M059J (cell line): ENCODE measurements around the gene RAB11B. TPM values are rescaled to one million over a fixed set of nuclear protein-coding genes. Genes with fewer than 3 reads are reported as not detected.
"Not testable (repeated sequence)": the region's sequence is repeated elsewhere in the genome, so short reads cannot be mapped to it uniquely, and the experiment has no call there.

Experiments
- DNase-seq: peaks from one replicate; pipeline ENCODE4 v3.0.0-alpha.2; 2012; ENCODE audit warnings: low read depth
- total RNA-seq: library from RNA; depleted of rRNA; stranded (reverse); fragments of >200 nt; shearing (Covaris generic); gene quantifications from 2 replicates; pipeline ENCODE4 v1.2.3, GENCODE V29; 2014; rRNA removed

Gene RAB11B
- total RNA-seq, 1 experiment from 2014 or later: 16.5 TPM

DNA sequence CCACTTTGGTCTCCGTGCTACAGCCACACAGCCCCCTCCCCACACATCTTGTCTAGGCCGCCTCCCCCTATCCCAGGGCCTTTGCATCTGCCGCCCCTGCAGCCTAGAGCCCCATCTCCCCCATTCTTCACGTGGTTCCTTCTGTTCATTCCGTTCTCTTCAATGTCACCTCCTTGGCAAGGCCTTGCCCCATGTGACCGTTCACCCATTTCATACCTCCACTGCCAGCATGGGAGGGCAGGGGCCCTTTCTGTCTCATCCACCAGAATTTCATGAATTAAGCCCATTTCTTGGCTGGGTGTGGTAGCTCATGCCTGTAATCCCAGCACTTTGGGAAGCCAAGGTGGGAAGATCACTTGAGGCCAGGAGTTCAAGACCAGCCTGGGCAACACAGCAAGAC is 38.9 kb downstream of the RAB11B start:
- no peak for DNase-seq

DNA sequence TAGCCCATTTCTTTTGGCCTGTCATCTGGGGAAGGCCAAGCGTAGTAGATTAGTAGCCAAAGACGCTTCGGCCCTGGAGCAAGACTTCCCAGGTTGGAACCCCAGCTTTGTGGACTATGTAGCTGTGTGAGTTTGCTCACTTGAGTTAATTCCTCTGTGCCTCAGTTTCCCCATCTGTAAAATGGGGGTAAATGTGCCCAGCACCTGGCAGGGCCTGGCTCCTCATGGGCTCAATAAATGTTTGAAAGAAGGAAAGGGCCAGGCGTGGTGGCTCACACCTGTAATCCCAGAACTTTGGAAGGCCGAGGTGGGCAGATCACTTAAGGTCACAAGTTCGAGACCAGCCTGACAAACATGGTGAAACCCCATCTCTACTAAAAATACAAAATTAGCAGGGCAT is 39.7 kb downstream of the RAB11B start:
- no peak for DNase-seq

DNA sequence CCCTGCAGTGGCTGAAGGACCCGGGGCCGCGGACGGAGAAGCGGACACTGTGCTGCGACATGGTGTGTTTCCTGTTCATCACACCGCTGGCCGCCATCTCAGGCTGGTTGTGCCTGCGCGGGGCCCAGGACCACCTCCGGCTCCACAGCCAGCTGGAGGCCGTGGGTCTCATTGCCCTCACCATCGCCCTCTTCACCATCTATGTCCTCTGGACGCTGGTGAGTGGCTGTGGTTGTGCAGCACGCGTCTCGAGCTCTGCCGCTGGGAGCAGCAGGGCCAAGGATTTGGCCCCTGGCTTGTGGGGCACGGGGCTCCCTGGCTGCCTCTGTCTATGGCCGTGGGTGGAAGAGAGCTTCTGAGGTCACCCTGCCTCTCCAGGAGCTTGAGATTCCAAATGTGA is 40.5 kb downstream of the RAB11B start:
- no peak for DNase-seq

DNA sequence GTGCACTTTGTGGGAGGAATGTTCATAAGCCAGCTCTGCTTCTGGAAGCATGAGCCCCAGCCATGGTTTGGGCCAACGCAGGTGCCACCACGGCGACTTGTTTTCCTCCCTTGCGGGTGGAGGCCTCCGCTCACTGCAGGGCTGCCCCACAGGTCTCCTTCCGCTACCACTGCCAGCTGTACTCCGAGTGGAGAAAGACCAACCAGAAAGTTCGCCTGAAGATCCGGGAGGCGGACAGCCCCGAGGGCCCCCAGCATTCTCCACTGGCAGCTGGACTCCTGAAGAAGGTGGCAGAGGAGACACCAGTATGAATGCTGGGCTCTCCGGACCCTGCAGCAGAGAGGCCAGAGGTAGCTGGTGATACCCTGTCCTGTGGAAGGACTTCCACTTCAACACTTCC is 48.1 kb downstream of the RAB11B start:
- DNase-seq: no peak

DNA sequence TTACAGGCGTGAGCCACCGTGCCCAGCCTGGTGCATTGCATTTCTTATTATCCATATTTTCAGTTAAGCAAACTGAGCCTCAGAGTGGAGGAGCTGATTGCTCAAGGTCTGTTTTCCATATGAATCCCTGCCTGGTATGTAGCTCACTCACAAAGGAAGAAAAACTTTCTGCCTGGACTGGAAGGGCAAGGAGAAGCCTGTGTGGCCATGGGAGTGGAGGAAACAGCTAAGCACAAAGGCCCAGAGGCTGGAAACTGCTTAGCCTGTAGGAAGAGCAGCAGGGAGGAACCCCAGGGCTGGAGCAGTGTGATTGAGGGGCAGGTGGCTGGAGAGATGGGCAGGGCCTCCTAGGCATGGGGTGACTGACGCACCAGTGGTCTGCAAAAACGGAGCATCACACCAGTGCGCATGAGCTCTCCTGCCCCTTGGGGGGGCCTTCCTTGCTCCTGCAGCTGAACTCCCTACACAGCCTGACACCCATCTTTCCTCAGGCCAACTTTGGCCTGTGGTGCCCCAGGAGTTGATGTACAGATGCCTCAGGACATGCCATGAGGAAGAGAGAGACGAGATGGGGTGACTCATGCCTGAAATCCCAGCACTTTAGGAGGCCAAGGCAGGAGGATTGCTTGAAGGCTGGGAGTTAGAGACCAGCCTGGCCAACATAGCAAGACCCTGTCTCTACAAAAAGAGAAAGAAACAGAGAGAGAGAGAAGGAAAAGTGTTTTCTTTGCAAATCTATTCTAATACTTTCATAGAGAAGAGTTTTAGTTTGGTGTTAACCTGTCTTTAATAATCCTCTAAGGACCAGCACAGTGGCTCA is 51.8 kb downstream of the RAB11B start:
- DNase-seq: no peak

DNA sequence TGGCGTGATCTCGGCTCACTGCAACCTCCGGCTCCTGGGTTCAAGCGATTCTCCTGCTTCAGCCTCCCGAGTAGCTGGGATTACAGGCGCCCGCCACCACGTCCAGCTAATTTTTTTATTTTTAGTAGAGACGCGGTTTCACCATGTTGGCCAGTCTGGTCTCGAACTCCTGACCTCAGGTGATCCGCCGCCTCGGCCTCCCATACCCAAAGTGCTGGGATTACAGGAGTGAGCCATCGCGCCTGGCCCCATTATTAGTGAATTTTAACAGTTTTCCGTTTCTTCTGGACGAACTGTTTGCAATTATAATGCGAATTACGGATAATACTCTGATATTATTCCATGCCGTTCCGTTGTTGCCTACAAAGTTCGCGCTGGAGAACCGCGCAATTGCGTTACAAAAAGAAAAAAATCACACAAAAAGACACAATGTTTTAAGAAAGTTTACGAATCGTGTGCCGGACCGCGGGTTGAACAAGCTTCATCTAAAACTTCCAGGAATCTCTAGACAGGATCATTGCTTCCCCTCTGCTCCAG is 54.0 kb downstream of the RAB11B start:
- not testable (repeated sequence) for DNase-seq

DNA sequence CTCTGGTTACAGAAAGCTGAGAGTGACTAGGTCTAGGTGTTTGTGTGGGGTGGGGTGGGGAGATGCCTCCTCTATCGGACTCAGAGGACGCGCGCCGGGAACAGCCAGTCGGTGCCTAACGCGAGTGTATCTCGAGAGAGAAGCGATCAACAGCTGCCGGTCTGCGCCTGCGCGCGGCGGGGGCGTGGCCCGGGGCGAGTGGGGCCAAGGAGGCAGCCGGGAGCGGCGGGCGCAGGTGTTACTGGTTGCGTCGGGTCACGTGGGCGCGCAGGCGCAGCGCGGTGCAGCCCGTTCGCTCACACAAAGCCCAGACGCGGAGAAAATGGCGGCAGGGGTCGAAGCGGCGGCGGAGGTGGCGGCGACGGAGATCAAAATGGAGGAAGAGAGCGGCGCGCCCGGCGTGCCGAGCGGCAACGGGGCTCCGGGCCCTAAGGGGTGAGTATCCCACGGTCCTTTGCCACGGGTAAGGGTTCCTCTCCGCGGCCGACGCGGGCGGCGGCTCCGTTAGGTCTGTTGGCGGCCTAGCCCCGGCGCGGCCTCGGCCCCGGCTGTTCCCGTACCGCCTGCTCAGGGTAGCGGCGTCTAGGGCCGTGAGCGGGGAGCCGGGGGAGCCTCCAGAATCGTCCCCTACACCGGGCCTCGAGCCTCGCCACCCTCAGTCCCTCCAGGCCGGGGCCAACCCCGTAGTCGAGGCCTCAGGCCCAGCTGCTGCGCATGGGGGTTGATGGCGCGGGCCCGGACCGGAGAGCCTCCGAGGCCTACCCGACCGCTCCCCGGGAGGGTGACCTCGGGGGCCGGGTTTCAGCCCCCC is 54.7 kb downstream of the RAB11B start, which contains the start of gene HNRNPM:
TSS of gene HNRNPM (plus strand) at position 299 of the 811 bp plus-strand sequence. CDS start at position 323, 24 bp downstream.
- peak; percentile 98 for DNase-seq

DNA sequence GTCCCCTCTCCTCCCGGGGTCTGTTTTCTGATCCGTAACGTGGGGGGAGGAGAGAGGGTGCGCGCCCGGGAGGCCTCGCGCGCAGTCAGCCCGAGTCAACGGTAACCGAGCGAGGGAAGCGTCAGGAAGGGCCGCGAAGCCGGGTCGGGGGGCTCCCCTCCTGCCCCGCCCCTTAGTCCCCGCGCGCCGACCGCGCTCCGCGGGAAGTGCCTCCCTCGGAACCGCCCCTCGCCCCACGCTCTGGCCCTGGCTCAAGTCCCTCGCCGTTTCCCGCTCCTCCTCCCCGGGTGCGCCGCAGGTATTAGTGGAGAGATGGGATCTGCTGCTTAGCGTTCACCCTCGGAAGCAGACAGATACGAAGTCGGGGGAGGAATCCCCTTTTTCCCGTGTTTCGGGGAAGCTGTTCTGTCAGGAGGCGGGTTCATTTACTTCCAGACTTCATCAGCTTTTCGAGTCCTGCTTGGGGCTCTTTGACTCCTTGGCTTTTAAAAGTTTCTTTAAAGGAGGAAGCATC is 55.4 kb downstream of the RAB11B start:
- DNase-seq: peak; percentile 51

DNA sequence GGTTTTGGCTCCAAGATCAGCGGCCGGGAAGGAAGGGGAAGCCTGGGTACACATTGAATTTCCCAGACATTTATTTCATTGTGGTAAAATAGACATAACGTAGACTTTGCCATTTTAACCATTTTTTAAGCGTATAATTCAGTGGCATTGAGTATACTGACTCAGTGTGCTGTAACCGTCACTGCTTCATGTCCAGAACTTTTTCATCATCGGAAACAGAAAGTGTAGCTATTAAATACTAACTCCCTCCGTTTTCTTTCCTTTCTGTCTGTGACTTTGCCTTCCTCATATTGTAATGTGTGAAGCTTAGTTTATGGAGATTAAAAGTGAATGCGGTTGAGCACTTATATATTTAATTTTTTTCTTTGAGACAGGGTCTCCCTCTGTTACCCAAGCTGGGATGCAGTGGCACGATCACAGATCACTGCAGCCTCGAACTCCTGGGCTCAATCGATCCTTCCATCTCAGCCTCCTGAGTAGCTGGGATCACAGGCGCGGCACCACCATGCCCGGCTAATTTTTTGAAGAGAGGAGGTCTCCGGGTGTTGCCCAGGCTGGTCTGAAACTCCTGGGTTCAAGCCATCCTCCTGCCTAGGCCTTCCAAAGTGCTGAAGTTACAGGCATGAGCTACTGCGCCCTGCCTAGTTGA is 56.0 kb downstream of the RAB11B start:
- DNase-seq: no peak

DNA sequence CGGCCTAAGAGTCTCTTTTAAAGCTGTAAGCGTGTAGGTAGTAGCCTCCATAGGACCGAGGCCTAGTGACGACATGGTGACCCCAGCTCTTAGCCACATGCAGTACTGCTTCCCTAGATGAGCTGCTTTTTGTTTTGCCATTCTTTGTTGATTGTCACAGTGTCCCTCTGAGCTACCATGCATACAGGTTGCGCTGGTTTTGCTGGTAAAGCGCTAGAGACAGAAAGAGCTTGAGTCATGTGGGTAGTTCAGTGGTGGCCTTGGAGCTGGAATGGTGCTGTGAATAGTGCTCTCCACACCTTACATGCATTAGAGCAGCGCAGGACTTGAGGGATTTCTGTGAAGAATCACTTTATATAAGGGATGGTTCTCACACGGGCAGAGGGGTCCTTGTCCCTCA is 59.7 kb downstream of the RAB11B start:
- no peak for DNase-seq

DNA sequence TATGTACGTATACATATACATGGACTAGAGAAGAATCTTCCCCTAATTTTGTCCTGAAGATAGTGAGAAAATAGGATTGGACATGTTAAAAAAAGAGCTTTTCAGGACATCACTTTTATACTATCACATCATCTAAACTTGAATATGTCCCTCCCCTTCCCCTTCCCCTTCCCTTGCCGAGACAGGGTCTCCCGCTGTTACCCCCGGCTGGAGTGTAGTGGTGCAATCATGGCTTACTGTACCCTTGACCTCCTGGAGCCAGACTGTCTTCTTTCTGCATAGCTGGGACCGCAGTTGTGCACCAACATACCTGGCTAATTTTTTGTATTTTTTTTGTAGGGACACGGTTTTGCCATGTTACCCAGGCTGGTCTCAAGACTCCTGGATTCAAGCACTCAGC is 61.2 kb downstream of the RAB11B start:
- DNase-seq: no peak

DNA sequence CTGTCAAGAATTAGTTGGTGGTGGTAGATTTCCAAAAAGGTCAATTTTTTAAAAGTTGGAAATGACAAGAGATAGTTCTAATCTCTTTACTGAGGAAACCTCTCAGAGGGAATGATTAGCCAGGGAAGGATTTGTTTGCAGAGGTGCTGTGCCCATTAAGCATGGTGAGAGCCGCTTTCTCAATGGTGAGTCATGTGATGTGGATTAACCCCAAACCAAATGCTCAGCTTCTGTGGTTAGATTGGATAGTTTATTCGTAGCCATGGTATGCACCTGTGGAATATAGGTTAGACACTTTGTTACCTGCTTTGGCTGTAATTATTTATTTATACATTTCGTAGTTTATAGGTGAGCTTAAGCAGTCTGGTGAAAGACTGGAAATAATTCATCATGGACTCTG is 61.7 kb downstream of the RAB11B start:
- DNase-seq: peak; percentile 84

DNA sequence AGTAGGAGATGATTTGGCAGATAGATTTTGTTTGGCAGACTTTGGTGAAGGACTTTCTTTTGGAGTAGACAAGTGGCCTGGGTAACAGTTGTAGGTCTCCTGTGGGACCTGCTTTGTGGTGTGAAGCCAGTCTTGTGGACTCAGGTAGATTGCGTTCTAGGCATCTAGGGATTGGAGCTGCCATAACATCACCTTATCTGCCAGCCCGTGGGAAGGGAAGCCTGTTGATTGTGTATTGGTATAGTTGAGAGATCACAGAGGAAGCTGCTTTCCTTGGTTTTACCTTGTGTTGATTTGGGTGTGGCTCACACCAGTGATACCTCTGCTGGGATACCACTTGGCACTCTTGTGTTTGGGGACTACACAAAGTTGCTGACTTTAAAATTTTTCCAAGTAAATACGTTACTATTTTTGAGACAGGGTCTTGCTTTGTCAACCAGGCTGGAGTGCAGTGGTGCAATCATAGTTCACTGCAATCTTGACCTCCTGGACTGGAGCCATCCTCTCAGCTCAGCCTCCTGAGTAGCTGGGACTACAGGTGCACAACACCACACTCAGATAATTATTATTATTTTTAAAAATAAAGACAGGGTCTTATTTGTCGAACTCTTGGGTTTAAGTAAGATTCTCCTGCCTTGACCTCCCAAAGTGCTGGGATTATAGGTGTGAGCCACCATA is 62.4 kb downstream of the RAB11B start:
- DNase-seq: no peak

DNA sequence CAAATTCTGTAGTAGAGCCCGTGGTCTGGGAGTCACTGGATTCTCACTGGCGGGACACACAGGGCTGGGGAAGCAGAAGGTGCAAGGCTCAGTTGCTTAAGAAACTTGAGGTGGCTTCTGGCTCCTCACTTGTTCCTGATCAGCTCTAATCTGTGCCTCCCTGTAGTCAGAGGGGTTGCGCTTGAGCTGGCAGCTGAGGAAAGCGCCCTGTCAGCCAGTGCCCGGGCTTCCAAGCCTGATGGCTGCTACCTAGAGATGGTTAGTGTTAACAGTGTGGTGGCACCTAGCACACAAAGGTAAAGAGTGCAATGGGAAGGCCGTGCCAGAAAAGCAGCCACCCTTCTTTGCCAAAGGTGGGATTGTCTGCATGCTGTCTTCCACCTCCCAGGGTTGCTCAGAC is 63.5 kb downstream of the RAB11B start:
- no peak for DNase-seq

Other genes with a start within 250 kb of the RAB11B start
- gene FBN3, start 240.8 kb upstream of the RAB11B start, total RNA-seq: not detected in 2 replicates
- 2.1 and 3.6 TPM in 2 replicates for gene CERS4, start 181.0 kb upstream of the RAB11B start, total RNA-seq
- gene CD320, start 82.0 kb upstream of the RAB11B start, total RNA-seq: 207 and 214 TPM in 2 replicates
- 51.6 and 63.0 TPM in 2 replicates for gene NDUFA7, start 69.0 kb upstream of the RAB11B start, total RNA-seq
- gene RPS28, start 68.9 kb upstream of the RAB11B start, total RNA-seq: 179 and 238 TPM in 2 replicates
- gene KANK3, start 47.1 kb upstream of the RAB11B start, total RNA-seq: 0.74 TPM in 1 of 2 replicates, not detected in the other
- 0.27 and 0.91 TPM in 2 replicates for gene ANGPTL4, start 26.2 kb upstream of the RAB11B start, total RNA-seq
- gene MARCHF2, start 22.9 kb downstream of the RAB11B start, total RNA-seq: 30.5 and 43.3 TPM in 2 replicates
- gene HNRNPM, start 54.6 kb downstream of the RAB11B start, total RNA-seq: 40.5 and 68.3 TPM in 2 replicates
- gene PRAM1, start 112.3 kb downstream of the RAB11B start, total RNA-seq: not detected in 2 replicates
- gene ZNF414, start 123.8 kb downstream of the RAB11B start, total RNA-seq: 4.5 and 6.3 TPM in 2 replicates
- gene MYO1F, start 187.1 kb downstream of the RAB11B start, total RNA-seq: 0.15 and 0.25 TPM in 2 replicates
- 3.4 and 5.4 TPM in 2 replicates for gene ADAMTS10, start 220.4 kb downstream of the RAB11B start, total RNA-seq
- gene NFILZ, start 240.3 kb downstream of the RAB11B start, total RNA-seq: not detected in 2 replicates